ENCODE results near the gene ANP32E.
A peak's percentile ranks its signal among the peaks of the same experiment; 100 is the strongest.
"Not testable (repeated sequence)": the region's sequence is repeated elsewhere in the genome, so short reads cannot be mapped to it uniquely, and the experiment has no call there.

Gene ANP32E

GRCh38 chr1:150192012-150192411 lies 43.9 kb downstream of the ANP32E start:
- no peak overlapping the region for H3K4me3 ChIP-seq (replicated peaks; ENCODE audit: low read depth, low read length)
- TF ChIP-seq CTCF (IDR thresholded peaks at IDR 0.05; ENCODE audit: low read depth, low read length, missing control alignments) = no peak
- DNase-seq (ENCODE audit: extremely low read depth, low read depth) = no peak

GRCh38 chr1:150187560-150187931 lies 48.4 kb downstream of the ANP32E start:
- no peak overlapping the region for H3K4me3 ChIP-seq (replicated peaks; ENCODE audit: low read depth, low read length)
- peak; percentile 1 for TF ChIP-seq CTCF (IDR thresholded peaks at IDR 0.05; ENCODE audit: low read depth, low read length, missing control alignments)
- DNase-seq (ENCODE audit: extremely low read depth, low read depth) = no peak

GRCh38 chr1:150186789-150187559 lies 48.9 kb downstream of the ANP32E start:
- no peak for DNase-seq (ENCODE audit: extremely low read depth, low read depth)
- H3K4me3 ChIP-seq (replicated peaks; ENCODE audit: low read depth, low read length) = no peak overlapping the region
- peak; percentile 34 for TF ChIP-seq CTCF (IDR thresholded peaks at IDR 0.05; ENCODE audit: low read depth, low read length, missing control alignments)

GRCh38 chr1:150186438-150186788 lies 49.5 kb downstream of the ANP32E start:
- H3K4me3 ChIP-seq (replicated peaks; ENCODE audit: low read depth, low read length); DNase-seq (ENCODE audit: extremely low read depth, low read depth): not testable (repeated sequence)

- no peak for TF ChIP-seq CTCF (IDR thresholded peaks at IDR 0.05; ENCODE audit: low read depth, low read length, missing control alignments)
- no peak overlapping the region for H3K4me3 ChIP-seq (replicated peaks; ENCODE audit: low read depth, low read length)
- no peak for DNase-seq (ENCODE audit: extremely low read depth, low read depth)
Observed at GRCh38 chr1:150185481-150185880, 50.4 kb downstream of the ANP32E start.

- no peak for DNase-seq (ENCODE audit: extremely low read depth, low read depth)
- TF ChIP-seq CTCF (IDR thresholded peaks at IDR 0.05; ENCODE audit: low read depth, low read length, missing control alignments) = no peak
- H3K4me3 ChIP-seq (replicated peaks; ENCODE audit: low read depth, low read length) = no peak overlapping the region
Observed at GRCh38 chr1:150183061-150183460, 52.9 kb downstream of the ANP32E start.

GRCh38 chr1:150182247-150182646 lies 53.7 kb downstream of the ANP32E start:
- no peak for TF ChIP-seq CTCF (IDR thresholded peaks at IDR 0.05; ENCODE audit: low read depth, low read length, missing control alignments)
- H3K4me3 ChIP-seq (replicated peaks; ENCODE audit: low read depth, low read length) = no peak overlapping the region
- no peak for DNase-seq (ENCODE audit: extremely low read depth, low read depth)
